Suprapubic skin (tissue), 4 donors: ENCODE results near the gene PDS5A. TPM values are rescaled to one million over a fixed set of nuclear protein-coding genes. Genes with fewer than 3 reads are reported as not detected.
"Not testable (repeated sequence)": the region's sequence is repeated elsewhere in the genome, so short reads cannot be mapped to it uniquely, and the experiment has no call there.

Experiments
- DNase-seq, 2 donors: peaks; one replicate each; pipeline ENCODE4 v3.0.0-alpha.2; 2019; ENCODE audit warnings: low spot score in 2 of 2
- H3K27ac ChIP-seq: fragments of 200-600 bp; sonication (generic); one replicate; pipeline ENCODE4 v1.5.1; 2019
- H3K27me3 ChIP-seq: fragments of 200-600 bp; sonication (generic); one replicate; pipeline ENCODE4 v1.5.1; 2019
- H3K36me3 ChIP-seq: fragments of 200-600 bp; sonication (generic); one replicate; pipeline ENCODE4 v1.5.1; 2019
- H3K4me1 ChIP-seq: fragments of 200-600 bp; sonication (generic); one replicate; pipeline ENCODE4 v1.5.1; 2019
- H3K4me3 ChIP-seq: fragments of 200-600 bp; sonication (generic); one replicate; pipeline ENCODE4 v1.5.1; 2019; ENCODE audit warnings: mild to moderate bottlenecking
- H3K9me3 ChIP-seq: fragments of 200-600 bp; sonication (generic); one replicate; pipeline ENCODE4 v1.5.1; 2019
- EP300 ChIP-seq: sonication (generic); formaldehyde crosslinking; IDR thresholded peaks from one replicate; pipeline ENCODE4 v1.6.1; 2017; ENCODE audit warnings: antibody characterized with exemption
- POLR2A ChIP-seq, 2 donors: fragments of 450-650 bp; IDR thresholded peaks; one replicate each; pipeline ENCODE4 v1.6.1; 2017; ENCODE audit warnings: antibody characterized with exemption in 2 of 2, mild to moderate bottlenecking in 2 of 2, moderate library complexity in 2 of 2
- POLR2AphosphoS5 ChIP-seq, 3 donors: sonication (generic); formaldehyde crosslinking; IDR thresholded peaks; one replicate each; pipeline ENCODE4 v1.6.1; 2017; ENCODE audit warnings: antibody characterized with exemption in 3 of 3
- WGBS: methylation state at CpG from one replicate; pipeline ENCODE4 v1.1.5; 2018; 5-methylcytosine and 5-hydroxymethylcytosine counted together
- total RNA-seq, 4 donors: library from RNA; depleted of rRNA; stranded (reverse); fragments of >200 nt; gene quantifications; one replicate each; pipeline ENCODE4 v1.1.0, GENCODE V29; 2016
- TF ChIP-seq, protein P1 (sequence below), 2 donors: fragments of 200-600 bp in 1 of 2; fragments of 450-650 bp in 1 of 2; sonication (generic) in 1 of 2; IDR thresholded peaks; one replicate each; pipeline ENCODE4 v1.5.1; 2016 to 2019; ENCODE audit warnings: antibody characterized with exemption in 2 of 2, mild to moderate bottlenecking in 1 of 2, moderate library complexity in 1 of 2

PDS5A gene
- total RNA-seq, 4 donors from 2014 or later = 52.4 to 89.6 (median 68.9) TPM

- no peak overlapping the region for H3K27ac ChIP-seq
- H3K4me3 ChIP-seq = no peak overlapping the region
- TF ChIP-seq EP300 (no peak), POLR2A (IDR thresholded peaks at IDR 0.05) (no peak), POLR2AphosphoS5 (IDR thresholded peaks at IDR 0.05) (no peak)
- TF ChIP-seq, protein P1, sequence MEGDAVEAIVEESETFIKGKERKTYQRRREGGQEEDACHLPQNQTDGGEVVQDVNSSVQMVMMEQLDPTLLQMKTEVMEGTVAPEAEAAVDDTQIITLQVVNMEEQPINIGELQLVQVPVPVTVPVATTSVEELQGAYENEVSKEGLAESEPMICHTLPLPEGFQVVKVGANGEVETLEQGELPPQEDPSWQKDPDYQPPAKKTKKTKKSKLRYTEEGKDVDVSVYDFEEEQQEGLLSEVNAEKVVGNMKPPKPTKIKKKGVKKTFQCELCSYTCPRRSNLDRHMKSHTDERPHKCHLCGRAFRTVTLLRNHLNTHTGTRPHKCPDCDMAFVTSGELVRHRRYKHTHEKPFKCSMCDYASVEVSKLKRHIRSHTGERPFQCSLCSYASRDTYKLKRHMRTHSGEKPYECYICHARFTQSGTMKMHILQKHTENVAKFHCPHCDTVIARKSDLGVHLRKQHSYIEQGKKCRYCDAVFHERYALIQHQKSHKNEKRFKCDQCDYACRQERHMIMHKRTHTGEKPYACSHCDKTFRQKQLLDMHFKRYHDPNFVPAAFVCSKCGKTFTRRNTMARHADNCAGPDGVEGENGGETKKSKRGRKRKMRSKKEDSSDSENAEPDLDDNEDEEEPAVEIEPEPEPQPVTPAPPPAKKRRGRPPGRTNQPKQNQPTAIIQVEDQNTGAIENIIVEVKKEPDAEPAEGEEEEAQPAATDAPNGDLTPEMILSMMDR (IDR thresholded peaks at IDR 0.05) = no peak
- 76% methylated on average over 12 of the region's 12 CpGs for WGBS
- H3K4me1 ChIP-seq = no peaks in the 10 kb centered on the region
- DNase-seq = no peak
- no peaks in the 10 kb centered on the region for H3K9me3 ChIP-seq
- peaks cover 77% of the 10 kb centered on the region for H3K36me3 ChIP-seq
- no peaks in the 10 kb centered on the region for H3K27me3 ChIP-seq
These were observed 131.6 kb downstream of the PDS5A start for GRCh38 chr4:39846120-39846519.

GRCh38 chr4:39841894-39842293 is 135.8 kb downstream of the PDS5A start:
- TF ChIP-seq POLR2A (IDR thresholded peaks at IDR 0.05) (no peak), EP300 (no peak), POLR2AphosphoS5 (IDR thresholded peaks at IDR 0.05) (no peak)
- TF ChIP-seq, protein P1 (IDR thresholded peaks at IDR 0.05) = no peak
- 94% methylated on average over 3 of the region's 3 CpGs for WGBS

GRCh38 chr4:39840516-39840915 is 137.2 kb downstream of the PDS5A start:
- not testable (repeated sequence) for H3K4me1 ChIP-seq, H3K27ac ChIP-seq, H3K4me3 ChIP-seq, H3K27me3 ChIP-seq, DNase-seq, H3K9me3 ChIP-seq
- 96% methylated on average over 14 of the region's 14 CpGs for WGBS
- peaks cover 87% of the 10 kb centered on the region for H3K36me3 ChIP-seq

More at GRCh38 chr4:39841894-39842293, 135.8 kb downstream of the PDS5A start:
- H3K36me3 ChIP-seq = peaks cover 91% of the 10 kb centered on the region
- no peaks in the 10 kb centered on the region for H3K9me3 ChIP-seq
- DNase-seq = no peak
- H3K4me3 ChIP-seq = no peak overlapping the region
- H3K27me3 ChIP-seq = no peaks in the 10 kb centered on the region
- H3K4me1 ChIP-seq = no peaks in the 10 kb centered on the region
- H3K27ac ChIP-seq = no peak overlapping the region

DNA sequence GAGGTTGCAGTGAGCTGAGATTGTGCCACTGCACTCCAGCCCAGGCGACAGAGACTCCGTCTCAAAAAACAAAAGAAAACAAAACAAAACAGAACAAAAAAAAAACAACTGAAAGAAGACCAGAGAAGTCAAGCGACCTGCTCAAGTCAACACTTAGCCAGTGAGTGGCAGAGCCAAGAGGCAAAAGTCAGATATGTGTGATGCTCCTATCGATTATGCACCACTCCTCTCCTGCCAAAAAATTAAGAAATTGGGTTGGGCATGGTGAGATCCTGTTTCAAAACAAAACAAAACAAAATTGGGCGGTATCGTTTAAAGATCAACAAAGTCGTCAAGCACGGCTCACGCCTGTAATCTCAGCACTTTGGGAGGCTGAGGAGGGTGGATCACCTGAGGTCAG is 137.7 kb downstream of the PDS5A start:
- Histone ChIP-seq H3K27ac (no peak overlapping the region), H3K4me3 (no peak overlapping the region), H3K36me3 (peaks cover 87% of the 10 kb centered on the region), H3K9me3 (no peaks in the 10 kb centered on the region), H3K27me3 (no peaks in the 10 kb centered on the region), H3K4me1 (no peaks in the 10 kb centered on the region)
- TF ChIP-seq POLR2AphosphoS5 (IDR thresholded peaks at IDR 0.05) (no peak), EP300 (no peak), POLR2A (IDR thresholded peaks at IDR 0.05) (no peak)
- TF ChIP-seq, protein P1 (IDR thresholded peaks at IDR 0.05) = no peak
- no peak for DNase-seq
- 93% methylated on average over 9 of the region's 9 CpGs for WGBS

GRCh38 chr4:39838431-39838830 is 139.3 kb downstream of the PDS5A start:
- not testable (repeated sequence) for H3K27me3 ChIP-seq, H3K4me3 ChIP-seq, H3K9me3 ChIP-seq, DNase-seq, H3K27ac ChIP-seq, H3K4me1 ChIP-seq
- H3K36me3 ChIP-seq = peaks cover 85% of the 10 kb centered on the region
- WGBS = 96% methylated on average over 11 of the region's 11 CpGs

- no peak for DNase-seq
- no peak for TF ChIP-seq POLR2A (IDR thresholded peaks at IDR 0.05)
- TF ChIP-seq EP300 = no peak
- TF ChIP-seq POLR2AphosphoS5 (IDR thresholded peaks at IDR 0.05) = no peak
- no peaks in the 10 kb centered on the region for H3K4me1 ChIP-seq
- WGBS = 84% methylated on average over 1 of the region's 1 CpG
- H3K36me3 ChIP-seq = peaks cover 77% of the 10 kb centered on the region
- H3K4me3 ChIP-seq = no peak overlapping the region
- H3K27ac ChIP-seq = no peak overlapping the region
- no peaks in the 10 kb centered on the region for H3K27me3 ChIP-seq
- H3K9me3 ChIP-seq = no peaks in the 10 kb centered on the region
These were observed 143.4 kb downstream of the PDS5A start for GRCh38 chr4:39834269-39834668.

GRCh38 chr4:39825741-39826231 is 151.9 kb downstream of the PDS5A start:
- peaks cover 39% of the 10 kb centered on the region for H3K36me3 ChIP-seq
- WGBS = 61% methylated on average over 7 of the region's 7 CpGs
- no peaks in the 10 kb centered on the region for H3K4me1 ChIP-seq
- TF ChIP-seq, protein P1 (IDR thresholded peaks at IDR 0.05) = no peak
- TF ChIP-seq EP300 (no peak), POLR2A (IDR thresholded peaks at IDR 0.05) (no peak), POLR2AphosphoS5 (IDR thresholded peaks at IDR 0.05) (no peak)
- no peak overlapping the region for H3K27ac ChIP-seq
- H3K4me3 ChIP-seq = no peak overlapping the region
- no peak for DNase-seq
- no peaks in the 10 kb centered on the region for H3K9me3 ChIP-seq
- no peaks in the 10 kb centered on the region for H3K27me3 ChIP-seq
